HG03060 (cell line): ENCODE results near the gene RAD51B.
"Not testable (repeated sequence)": the region's sequence is repeated elsewhere in the genome, so short reads cannot be mapped to it uniquely, and the experiment has no call there.

ENCODE experiments used
- ATAC-seq: cut with Tn5 transposase; IDR thresholded peaks from one replicate; pipeline ENCODE4 v1.9.1; 2021; ENCODE audit warnings: low read depth, moderate number of reproducible peaks; ENCODE audit not compliant: unreplicated experiment

Gene RAD51B

DNA sequence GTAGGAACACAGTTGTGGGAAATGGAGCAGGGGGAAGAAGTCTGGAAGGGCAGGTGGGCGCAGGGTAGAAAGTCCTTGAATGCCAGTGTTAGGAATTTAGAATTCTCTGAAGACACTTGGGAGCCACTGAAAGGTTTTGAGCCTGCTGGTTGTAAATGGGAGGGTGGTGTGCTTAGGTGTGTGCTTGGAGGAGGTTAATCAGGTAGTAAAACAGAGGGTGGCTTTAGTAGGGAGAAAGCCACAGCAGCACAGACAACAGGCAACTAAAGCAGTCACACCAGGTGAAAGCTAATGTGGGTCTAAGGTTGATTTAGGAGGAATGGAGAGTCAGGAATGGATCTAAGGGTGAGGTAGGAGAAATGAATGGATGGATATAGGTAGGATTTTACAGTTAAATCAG is 588.2 kb downstream of the RAD51B start:
- no peak for ATAC-seq

DNA sequence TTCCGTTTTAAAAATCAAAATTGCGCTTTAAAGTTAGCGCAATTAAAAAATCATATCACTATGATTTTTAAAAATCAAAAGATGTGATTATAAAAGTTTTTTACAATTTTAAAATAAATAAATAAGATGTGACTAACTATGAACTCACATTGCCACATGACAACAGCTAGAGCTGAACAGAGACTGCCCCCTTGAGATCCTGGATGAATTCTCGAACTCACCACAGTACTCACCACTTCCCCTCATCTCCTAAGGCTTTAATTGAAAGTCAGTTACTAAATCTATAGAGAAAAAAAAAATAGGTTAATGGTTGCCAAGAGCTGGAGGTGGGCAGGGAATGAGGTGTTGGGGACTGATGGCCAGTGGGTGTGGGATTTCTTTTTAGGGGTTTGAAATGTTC is 589.1 kb downstream of the RAD51B start:
- ATAC-seq, result no peak

DNA sequence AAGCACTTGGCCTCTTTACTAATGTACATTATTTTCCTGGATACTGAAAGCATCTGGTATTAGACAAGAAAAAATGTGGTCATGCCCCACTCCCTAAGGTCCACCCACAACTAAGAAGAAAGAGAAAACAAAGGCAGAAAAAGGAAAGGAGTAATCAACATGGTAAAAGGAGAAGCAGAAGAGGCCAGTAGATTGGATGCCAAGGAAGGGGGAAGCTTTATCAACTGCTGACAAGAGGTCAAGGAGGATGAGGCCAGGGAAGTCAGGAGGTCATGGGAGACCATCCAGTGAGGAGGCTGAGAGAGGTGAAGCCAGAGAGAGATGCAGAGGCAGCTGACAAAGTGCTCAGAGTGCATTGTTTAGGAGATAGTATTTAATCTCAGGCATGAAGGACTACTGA is 589.8 kb downstream of the RAD51B start:
- ATAC-seq, result no peak

DNA sequence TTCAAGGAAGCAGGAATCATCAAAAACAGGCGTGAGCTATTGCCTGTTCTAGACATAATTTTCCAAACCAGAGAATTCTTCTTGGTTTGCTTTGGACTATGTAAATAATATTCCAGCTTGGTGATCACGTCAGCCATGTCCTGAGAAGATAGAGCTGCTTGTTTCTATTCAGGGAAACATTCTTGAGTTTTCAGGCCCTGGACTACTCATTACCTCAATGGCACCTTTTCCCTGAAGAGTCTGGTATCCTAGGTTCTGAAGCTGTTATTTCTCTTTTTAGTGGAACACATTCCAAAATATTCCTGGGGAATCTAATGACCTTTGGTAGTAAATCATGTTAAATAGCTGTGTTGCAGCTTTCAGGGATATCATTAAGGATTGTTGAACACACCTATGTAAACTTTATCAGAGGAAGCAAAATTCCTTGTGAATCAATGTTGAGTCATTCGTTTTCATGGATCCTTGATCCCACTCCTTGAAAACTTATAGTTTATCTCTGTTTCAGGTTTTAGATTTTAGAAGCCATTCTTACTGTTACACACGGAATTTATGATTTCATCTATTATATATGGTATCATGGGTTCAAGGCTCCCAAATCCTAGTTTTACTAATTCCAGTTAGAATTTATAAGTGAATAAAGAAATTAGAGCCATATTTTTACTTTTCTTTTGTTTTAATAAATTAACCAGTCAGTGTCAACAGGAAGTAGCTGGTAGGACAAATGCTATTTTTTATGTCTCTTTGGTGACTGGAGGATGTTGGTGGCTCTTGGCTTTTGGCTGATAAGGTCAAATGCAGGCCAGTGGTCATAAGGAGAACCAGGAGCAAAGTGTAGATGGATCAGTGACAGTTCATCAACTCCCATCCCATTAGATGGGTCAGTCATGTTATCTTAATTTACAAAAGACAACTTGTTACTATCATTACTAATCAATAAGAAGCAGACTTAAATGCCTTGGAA is 593.2 kb downstream of the RAD51B start:
- ATAC-seq, result no peak

DNA sequence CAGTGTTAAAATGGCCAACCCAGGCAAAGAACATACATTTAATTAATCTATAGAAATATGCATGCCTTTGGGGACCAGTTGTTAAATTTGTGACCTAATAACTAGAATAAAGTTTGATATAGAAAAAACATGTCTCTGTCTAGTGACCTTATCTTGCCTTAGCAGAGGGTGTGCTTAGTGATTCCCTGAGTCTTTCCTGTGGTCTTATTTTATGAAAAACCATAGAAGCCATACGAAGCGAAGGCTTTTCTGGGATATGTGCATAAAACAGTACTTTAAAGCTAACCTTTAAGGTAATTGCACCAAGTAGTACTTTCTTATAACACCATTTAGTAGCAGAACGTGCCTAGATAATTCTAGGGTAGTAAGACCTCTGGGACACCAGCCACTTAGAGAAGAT is 593.9 kb downstream of the RAD51B start:
- ATAC-seq, result no peak

DNA sequence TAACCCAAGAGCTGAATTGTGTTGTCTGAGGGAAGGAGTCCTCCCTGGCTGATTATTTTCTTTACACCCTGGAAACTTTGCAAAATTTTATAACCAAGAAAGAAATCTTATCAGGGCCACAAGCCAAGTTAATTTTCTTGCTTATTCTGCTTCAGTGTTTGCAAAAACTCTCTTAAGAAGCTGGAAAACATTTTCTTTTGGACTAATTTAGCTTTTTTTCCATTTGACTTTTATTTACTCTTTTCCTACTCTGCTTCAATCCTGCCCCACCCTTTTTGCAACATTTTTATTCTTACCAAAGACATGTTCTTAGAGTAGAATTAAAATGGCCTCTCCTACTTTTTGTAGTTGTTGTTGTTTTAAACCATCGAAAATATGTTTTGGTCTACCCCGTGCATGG is 594.5 kb downstream of the RAD51B start:
- ATAC-seq, result no peak

DNA sequence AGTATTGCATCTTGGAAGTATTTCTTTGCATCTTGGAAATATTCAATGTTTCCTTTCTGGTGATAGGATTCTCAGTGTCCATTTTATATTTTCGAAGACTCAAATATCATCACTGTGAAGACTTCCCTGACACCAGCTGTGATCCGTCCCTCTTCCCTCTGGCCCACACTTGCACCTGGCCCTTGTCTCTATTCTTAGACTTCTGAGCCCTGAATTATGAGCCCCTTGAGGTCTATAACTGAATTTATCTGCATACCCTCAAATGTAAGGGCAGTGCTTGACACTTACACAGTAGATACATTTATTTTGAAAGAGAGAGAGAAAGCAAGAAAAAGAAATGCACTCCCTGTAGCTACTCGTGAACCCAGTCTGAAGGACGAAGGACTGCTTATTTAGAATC is 596.6 kb downstream of the RAD51B start:
- no peak for ATAC-seq

DNA sequence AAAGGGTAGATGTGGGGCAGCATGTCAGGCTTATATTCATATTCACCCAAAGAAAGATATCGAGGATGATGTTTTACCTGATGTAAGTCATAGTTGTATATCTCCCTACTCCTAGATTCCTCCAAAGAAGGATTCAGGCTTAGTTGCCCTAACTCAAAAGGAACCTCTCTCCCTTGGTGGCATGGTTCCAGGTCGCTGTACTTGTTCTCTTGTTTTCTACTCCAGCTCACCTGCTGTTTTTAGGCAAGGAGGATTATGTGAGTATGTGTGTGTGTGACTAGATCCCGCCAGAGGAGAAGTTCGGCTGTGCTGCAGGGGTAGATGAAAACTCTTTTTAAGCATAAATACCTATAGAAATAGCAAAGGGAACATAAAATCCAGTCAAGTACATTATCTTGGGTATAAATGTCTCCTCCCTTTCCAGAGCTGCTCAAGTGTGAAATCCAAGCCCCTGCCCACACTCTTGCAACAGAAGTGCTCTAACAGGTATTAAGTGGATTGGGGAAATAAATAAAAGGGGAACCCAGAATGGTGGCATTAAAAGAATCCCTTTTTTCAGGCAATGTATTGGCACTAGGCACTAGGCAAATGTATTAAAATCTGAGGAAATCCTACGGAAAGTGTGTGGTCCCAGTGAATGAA is 597.6 kb downstream of the RAD51B start:
- no peak for ATAC-seq

DNA sequence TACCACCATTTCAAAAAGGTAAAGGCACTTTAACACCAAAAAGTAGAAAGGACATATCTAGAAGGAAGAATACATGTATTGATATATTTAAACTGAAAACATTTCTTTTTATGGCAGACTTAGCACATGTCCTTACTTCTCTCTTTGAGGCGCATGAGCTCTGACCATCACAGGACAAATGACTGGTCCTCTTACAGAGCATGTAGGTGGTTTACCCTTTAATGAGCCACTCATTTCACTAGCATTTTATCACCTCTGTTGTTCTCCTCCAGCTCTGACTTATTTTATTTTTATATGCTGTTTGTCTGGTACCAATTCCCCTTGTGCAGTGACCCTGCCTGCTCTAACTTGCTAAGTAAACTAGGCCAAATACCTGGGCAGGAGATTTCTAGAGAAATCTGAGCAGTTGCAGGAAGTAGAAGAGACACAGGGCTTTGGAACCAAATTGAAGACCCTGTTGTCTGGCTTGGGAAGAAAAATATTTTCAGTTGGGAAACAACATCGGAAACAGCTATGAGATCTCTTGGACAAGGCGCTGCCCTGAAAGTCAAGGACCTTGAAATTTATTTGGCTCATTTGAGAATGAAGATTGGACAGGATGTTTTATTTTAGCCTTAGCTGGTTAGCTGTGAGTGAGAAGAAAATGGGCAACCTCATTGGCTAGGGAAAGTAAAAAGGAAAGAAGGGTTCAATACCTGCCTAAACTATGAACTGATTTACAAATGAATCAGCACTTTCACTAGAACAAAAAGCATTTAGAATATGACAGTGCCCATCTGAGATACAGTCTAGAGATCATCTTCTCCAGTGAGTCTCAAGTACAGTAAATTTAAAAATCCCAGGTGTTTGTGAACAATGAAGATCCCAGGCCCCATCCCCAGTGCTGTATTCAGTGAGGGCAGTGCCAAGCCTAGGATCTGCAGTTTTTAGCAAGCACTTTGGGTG is 598.9 kb downstream of the RAD51B start:
- no peak for ATAC-seq

DNA sequence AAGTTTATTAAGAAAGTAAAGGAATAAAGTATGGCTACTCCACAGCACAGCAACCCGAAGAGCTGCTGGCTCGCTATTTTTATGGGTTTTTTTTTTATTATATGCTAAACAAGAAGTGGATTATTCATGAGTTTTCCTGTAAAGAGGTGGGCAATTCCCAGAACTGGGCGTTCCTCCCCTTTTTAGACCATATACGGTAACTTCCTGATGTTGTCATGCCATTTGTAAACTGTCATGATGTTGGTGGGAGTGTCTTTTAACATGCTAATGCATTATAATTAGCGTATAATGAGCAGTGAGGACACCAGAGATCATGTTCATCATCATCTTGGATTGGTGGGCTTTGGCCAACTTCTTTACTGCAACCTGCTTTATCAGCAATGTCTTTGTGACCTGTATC is 600.8 kb downstream of the RAD51B start:
- no peak for ATAC-seq

DNA sequence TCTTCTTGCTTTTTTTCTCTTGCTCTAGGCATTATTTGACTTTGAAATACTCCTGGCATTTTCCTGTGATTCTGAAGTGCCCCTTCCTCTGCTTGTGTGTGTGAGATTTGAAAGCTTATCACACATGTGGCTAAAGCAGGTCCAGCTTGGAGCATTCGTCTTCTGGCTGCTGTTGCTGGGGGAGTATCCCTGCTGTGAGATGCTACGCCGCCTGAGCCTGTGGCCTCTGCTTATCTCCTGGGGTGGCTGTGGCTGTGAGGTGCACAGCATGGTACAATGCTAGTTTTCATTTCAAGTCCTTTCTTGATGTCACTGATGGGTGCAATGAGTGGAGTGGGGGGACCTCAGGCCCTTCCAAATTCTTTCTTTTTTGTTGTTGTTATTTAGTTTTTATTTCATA is 601.5 kb downstream of the RAD51B start:
- ATAC-seq, result no peak

DNA sequence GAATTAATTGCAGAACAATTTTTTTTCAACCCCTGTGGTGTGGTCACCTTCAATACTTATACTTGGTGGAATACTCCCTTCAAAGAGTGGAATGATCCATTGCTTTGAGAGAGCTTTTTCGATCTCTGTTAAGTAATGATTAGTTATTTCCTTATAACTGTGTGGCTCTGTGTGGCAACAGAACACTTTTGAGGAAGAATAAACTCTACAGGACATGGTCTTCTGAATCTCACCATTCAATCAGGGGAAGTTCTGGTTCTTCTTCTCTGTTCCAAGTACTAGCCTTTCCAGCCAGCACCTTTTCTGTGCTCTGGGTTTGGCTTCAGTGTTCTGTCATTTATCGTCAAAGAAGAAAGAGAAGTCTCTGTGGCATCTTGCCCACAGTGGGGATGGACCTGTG is 604.1 kb downstream of the RAD51B start:
- no peak for ATAC-seq

DNA sequence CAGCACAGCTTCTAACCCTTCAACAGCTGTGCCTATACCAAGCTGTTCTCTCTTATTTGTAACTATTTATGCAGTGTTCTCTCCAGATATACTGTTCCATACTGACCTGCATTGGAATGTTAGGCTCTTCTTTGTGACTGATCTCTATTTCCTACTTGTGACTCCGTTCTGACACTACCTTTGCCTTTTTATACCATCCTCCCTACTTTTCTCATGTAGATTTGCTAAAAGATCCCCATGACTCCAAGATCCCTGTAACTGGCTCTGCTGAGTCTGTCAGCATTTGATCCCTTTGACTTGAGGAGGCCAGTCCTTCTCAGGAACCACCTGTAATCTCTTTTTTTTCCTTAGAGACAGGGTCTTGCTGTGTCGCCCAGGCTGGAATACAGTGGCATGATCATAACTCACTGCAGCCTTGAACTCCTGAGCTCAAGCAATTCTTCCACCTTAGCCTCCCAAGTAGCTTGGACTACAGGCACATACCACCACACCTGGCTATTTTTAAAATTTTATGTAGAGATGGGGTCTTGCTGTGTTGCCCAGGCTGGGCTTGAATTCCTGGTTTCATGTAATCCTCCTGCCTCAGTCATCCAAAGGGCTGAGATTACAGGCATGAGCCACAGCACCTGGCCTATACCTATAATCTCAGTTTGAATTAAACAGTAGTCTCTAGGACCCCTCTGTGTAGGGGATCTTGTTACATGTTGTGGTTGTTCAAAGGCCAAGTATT is 605.0 kb downstream of the RAD51B start:
- no peak for ATAC-seq

DNA sequence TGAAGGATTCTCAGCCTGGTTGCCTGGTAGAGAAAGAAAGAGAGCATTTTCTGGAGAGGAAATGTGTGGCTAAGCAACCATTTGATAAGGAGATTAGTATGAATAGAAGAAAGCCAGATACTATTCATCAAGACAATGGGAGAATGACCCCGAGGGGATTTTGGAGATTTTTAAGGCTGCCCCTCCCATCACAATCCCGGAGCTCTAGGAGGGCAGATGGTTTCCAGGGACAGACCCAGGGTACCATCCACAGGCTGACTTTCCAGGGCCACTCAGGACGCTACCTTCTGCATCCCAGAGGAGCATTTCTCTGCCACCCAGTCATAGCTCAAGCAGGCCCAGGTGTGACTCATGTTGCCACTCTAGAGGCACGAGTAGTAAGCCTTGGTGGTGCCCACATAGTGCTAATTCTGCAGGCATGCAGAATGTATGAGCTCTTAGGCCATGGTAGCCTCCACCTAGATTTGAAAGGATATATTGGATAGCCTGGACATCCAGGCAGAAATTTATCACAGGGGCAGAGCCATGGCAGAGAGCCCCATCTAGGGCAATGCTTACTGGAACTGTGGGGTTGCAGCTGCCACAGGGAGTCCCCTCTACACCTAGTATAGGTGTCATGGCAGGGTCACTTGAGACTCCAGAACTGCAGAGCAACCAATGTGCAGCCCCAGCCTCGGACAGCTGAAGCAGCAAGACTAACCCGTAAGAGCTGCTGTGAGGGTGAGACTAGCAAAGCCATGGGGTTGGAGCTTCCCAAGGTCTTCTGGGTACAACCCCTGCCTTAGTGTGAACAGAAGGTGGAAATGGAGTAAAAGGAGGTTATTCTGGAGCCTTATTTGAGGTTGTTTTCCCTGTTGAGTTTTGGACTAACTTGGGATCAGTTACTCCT is 607.3 kb downstream of the RAD51B start:
- no peak for ATAC-seq

DNA sequence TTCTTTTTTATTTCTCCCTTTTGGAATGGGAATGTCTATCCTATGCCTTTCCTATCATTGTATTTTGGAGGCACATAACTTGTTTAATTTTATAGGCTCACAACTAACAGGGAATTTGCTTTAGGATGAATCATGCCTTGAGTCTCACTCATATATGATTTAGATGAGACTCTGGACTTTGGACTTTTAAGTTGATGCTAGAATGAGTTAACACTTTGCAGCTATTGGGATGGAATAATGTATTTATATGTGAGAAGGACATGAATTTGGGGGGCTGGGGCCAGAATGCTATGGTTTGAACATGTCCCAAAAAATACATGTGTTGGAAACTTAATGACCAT is 607.9 kb downstream of the RAD51B start:
- no peak for ATAC-seq

DNA sequence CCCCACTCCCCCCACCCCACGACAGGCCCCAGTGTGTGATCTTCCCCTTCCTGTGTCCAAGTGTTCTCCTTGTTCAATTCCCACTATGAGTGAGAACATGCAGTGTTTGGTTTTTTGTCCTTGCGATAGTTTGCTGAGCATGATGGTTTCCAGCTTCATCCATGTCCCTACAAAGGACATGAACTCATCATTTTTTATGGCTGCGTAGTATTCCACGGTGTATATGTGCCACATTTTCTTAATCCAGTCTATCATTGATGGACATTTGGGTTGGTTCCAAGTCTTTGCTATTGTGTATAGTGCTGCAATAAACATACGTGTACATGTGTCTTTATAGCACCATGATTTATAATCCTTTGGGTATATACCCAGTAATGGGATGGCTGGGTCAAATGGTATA is 609.3 kb downstream of the RAD51B start:
- not testable (repeated sequence) for ATAC-seq

DNA sequence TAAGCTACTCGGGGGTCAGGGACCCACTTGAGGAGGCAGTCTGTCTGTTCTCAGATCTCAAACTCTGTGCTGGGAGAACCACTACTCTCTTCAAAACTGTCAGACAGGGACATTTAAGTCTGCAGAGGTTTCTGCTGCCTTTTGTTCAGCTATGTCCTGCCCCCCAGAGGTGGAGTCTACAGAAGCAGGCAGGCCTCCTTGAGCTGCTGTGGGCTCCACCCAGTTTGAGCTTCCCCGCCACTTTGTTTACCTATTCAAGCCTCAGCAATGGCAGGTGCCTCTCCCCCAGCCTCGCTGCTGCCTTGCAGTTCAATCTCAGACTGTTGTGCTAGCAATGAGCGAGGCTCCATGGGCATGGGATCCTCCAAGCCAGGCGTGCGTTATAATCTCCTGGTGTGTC is 614.6 kb downstream of the RAD51B start:
- not testable (repeated sequence) for ATAC-seq

DNA sequence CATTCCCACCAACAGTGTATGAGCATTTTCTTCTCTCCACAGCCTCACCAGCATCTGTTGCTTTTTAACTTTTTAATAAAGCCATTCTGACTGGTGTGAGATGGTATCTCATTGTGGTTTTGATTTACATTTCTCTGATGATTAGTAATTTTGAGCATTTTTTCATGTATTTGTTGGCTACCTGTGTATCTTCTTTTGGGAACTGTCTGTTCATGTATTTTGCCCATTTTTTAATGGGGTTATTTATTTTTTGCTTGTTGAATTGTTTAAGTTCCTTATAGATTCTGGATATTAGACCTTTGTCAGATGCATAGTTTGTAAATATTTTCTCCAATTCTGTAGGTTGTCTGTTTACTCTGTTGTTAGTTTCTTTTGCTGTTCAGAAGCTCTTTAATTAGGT is 616.1 kb downstream of the RAD51B start:
- not testable (repeated sequence) for ATAC-seq

DNA sequence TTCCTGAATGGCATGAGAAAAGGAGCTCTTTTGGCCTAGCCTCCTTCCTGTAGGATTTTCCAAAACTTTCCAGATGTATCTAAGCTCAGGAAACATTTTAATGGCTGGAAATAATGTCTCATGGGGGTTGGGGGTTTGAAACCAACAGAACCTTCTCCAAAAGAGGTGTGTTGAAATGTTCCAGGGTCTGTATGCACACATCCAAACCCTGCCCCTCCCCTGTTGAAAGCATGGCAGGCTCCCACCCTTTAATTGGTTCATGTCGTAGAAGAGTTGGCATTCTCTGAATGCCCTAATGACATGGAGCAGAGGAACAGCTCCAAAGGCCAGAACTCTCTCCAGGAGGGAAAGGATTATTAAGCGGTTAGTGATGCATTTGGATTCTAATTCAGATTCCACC is 620.1 kb downstream of the RAD51B start:
- ATAC-seq, result no peak
